Activated T-cell treated with anti-CD3 and anti-CD28 coated beads for 4 hours (primary cell): ENCODE measurements around the gene FOXO3.

ENCODE experiments used
- DNase-seq: peaks from one replicate; pipeline ENCODE4 v3.0.0-alpha.2; 2020

FOXO3 gene

GRCh38 chr6:108598305-108598863, 37.7 kb downstream of the FOXO3 start:
- no peak for DNase-seq

- no peak for DNase-seq
Measured at GRCh38 chr6:108604156-108604555, 43.4 kb downstream of the FOXO3 start.

GRCh38 chr6:108606250-108606690, 45.6 kb downstream of the FOXO3 start:
- no peak for DNase-seq

- no peak for DNase-seq
Measured at GRCh38 chr6:108608453-108609275, 47.9 kb downstream of the FOXO3 start.

- DNase-seq = no peak
Measured at GRCh38 chr6:108609276-108609769, 48.6 kb downstream of the FOXO3 start.

GRCh38 chr6:108610270-108610839, 49.6 kb downstream of the FOXO3 start:
- DNase-seq = no peak

- no peak for DNase-seq
Measured at GRCh38 chr6:108610957-108611586, 50.4 kb downstream of the FOXO3 start.

GRCh38 chr6:108612852-108613251, 52.1 kb downstream of the FOXO3 start:
- no peak for DNase-seq

GRCh38 chr6:108616544-108616943, 55.8 kb downstream of the FOXO3 start:
- DNase-seq = no peak

- DNase-seq = no peak
Measured at GRCh38 chr6:108616973-108617372, 56.3 kb downstream of the FOXO3 start.

- DNase-seq = no peak
Measured at GRCh38 chr6:108618623-108619152, 58.0 kb downstream of the FOXO3 start.

GRCh38 chr6:108619431-108620197, 58.9 kb downstream of the FOXO3 start:
- no peak for DNase-seq

- DNase-seq = no peak
Measured at GRCh38 chr6:108621117-108621516, 60.4 kb downstream of the FOXO3 start.

- DNase-seq = no peak
Measured at GRCh38 chr6:108622641-108623298, 62.1 kb downstream of the FOXO3 start.

GRCh38 chr6:108623995-108624394, 63.3 kb downstream of the FOXO3 start:
- no peak for DNase-seq

GRCh38 chr6:108625581-108625980, 64.9 kb downstream of the FOXO3 start:
- no peak for DNase-seq

- DNase-seq = no peak
Measured at GRCh38 chr6:108626777-108627176, 66.1 kb downstream of the FOXO3 start.

GRCh38 chr6:108627692-108628550, 67.2 kb downstream of the FOXO3 start:
- DNase-seq = no peak

- no peak for DNase-seq
Measured at GRCh38 chr6:108630050-108630714, 69.5 kb downstream of the FOXO3 start.

GRCh38 chr6:108632441-108632840, 71.7 kb downstream of the FOXO3 start:
- no peak for DNase-seq
